ENCODE results near the gene RBMS1.

DNA sequence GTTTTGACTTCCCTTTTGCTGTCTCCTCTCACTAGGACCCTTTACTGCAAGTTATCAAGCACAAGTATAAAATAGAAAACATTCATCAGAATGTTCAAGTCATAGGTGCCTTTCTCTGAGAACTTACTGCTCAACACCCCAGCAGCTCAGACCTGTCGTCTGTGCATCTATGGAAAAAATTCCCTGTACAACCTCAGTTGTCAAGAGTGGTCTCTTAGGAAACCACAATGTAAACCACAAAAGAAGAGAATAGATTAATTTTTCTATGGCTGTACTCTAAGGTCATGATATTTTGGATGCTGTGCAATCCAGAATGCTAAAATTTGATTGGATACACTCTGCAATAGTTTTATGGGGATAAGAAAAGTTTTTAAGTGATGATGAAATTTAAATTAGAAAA is 84.1 kb downstream of the RBMS1 start:
- TF ChIP-seq CTCF (IDR thresholded peaks at IDR 0.05; ENCODE audit: low read length) (no peak), EZH2 (optimal IDR thresholded peaks at IDR 0.05; ENCODE audit: low read depth, low read length) (no peak), EZH2phosphoT487 (IDR thresholded peaks at IDR 0.05; ENCODE audit: low read length) (no peak)

Data from MM.1S (cell line).